ENCODE data around the gene ADCY7.

The ADCY7 gene

DNA sequence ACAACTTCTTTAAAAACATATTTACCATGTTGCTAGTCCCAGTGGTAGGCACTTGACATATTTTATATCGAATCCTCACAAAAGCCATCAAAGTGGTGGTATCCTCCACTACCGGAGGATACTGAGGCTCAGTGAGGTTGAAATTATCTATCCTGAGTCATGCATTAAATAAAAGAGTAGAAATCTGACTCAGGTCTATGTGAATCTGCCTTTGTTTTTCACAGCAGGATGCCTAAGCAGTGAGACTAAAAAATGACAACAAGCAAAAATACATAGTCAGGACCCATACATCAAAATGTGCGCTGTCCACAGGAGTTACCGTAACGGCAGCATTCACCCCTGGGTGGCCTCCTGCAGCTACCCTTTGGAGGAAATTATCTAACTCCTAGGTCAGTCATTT, 84.8 kb downstream of the ADCY7 start:
- no peak for DNase-seq

GRCh38 chr16:50351952-50352351, 85.6 kb downstream of the ADCY7 start:
- DNase-seq, result no peak

DNA sequence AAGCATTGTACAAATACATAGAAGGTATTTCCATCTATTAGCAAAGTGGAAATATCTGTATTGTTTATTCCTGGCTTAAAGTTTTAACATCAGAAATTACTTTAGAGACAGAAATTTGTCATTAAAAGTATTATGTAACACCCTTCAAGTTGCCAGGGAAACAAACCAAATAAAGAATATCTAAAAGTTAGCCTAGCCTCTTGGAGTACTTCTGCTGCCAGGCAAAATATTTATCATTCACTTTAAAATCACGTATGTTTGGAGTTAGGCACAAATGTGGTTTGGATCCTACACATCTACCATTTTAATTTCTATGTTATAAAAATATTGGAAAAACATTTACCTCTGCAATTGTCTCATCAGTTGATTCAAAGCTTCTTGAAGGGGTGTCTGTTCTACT, 87.7 kb downstream of the ADCY7 start:
- no peak for DNase-seq

DNA sequence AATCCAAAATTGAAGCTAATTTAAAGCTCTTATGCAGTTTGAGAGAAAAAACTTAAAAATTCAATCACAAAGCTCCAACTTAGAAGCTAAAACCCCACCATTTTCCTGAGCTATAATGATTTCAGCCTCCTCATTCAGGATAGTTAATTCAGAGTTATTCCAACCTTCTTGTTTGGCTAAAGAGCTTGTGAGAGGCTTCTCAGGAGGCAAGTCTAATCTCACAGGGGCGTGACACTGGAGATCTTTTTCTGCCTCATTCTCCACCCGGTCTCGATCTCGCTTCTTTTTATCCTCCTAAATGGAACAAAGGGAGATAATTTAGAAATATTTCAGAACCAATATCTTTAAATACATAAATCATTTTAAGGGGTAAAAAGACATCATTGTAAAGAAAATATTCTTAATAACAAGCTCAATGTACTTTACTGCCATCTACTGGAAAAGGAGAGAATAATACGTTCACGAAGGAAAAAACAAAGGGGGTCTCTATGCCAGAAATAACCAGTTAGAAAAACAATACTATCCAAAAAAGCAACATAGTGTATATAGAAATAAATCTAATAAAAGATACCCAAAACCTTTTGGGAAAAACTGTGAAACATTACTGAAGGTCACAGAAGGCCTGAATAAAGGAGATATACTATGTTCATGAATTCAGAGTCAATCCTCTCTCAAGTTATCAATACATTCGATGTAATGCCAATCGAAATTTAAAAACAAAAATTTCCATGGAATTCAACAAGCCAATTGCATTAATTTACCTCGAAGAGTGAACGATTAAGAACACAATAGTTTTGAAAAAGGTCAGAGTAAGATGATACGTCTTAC, 88.5 kb downstream of the ADCY7 start:
- DNase-seq, result no peak

- DNase-seq, result no peak
Measured at GRCh38 chr16:50359626-50360025, 93.3 kb downstream of the ADCY7 start.

- DNase-seq, result no peak
Measured at GRCh38 chr16:50360033-50360778, 93.9 kb downstream of the ADCY7 start.

GRCh38 chr16:50360779-50361178, 94.4 kb downstream of the ADCY7 start:
- no peak for DNase-seq

DNA sequence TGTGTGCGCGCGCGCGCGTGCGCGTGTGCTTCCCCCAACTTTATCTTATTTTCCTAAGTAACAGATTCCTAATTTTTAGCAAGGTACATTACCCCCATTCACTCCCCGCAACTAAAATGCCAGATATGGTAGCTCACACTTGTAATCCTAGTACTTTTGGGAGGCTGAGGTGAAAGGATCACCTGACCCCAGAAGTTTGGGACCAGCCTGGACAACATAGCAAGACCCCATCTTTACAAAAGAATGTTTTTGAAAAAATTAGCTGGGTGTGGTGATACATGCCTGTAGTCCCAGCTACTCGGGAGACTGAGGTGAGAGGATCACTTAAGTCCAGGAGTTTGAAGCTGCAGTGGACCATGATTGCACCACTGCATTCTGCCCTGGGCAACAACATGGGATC, 97.3 kb downstream of the ADCY7 start:
- DNase-seq, result no peak

DNA sequence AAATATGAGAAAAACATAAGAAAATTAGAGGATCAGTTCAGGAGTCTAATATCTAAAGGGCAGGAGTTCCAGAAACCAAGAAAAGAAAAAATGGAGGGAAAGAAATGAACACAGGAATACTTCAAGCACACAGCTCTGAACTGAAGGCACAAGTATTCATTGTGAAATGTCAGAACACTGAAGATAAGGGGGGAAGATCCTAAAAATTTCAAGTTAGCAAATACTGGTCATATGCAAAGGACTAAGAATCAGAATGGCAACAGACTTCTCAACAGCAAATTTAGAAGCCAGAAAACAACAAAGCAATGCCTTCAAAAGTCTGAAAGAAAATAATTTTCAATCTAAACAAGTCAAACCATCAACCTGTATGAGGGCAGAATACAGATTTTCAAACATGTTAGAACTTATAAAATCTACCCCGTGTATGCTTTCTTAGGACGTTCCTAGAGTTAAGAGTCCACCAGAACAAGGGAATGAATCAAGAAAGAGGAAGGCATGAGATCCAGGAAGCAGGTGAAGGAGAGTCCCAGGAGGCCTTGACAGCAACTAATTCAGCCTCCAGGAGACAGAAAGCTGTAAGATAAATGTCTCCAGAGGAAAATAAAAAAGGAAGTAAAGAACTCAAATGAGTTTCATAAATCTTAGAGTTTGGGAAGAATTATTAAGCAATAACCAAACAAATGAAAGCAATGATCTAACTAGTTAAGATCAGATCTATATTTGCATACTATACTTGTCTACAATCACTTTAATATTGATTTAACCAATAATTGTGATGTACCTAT, 99.6 kb downstream of the ADCY7 start:
- DNase-seq, result no peak

All from NCI-H510A (cell line).